Skeletal muscle tissue (tissue), 4 donors: ENCODE data around the gene GALNS. TPM values are rescaled to one million over a fixed set of nuclear protein-coding genes. Genes with fewer than 3 reads are reported as not detected.

Experiments
- H3K27ac ChIP-seq: one replicate; pipeline ENCODE4 v1.7.0; 2013; ENCODE audit warnings: mild to moderate bottlenecking, low read depth, low read length, inconsistent platforms
- H3K27me3 ChIP-seq, 3 donors: one replicate each; pipeline ENCODE4 v1.7.0; 2013; ENCODE audit warnings: low read length in 3 of 3; ENCODE audit not compliant: control insufficient read depth in 3 of 3, insufficient read depth in 3 of 3
- H3K36me3 ChIP-seq, 3 donors: one replicate each; pipeline ENCODE4 v1.7.0; 2013; ENCODE audit warnings: low read length in 3 of 3; ENCODE audit not compliant: control insufficient read depth in 3 of 3, insufficient read depth in 3 of 3
- H3K4me1 ChIP-seq, 3 donors: one replicate each; pipeline ENCODE4 v1.7.0; 2013; ENCODE audit warnings: low read length in 3 of 3, mild to moderate bottlenecking in 3 of 3; ENCODE audit not compliant: control insufficient read depth in 3 of 3, insufficient read depth in 3 of 3
- H3K4me3 ChIP-seq, 3 donors: one replicate each; pipeline ENCODE4 v1.7.0; 2013; ENCODE audit warnings: low read length in 3 of 3
- H3K9ac ChIP-seq, 3 donors: one replicate each; pipeline ENCODE4 v1.7.0; 2013; ENCODE audit warnings: low read length in 3 of 3, mild to moderate bottlenecking in 3 of 3, moderate library complexity in 2 of 3, low read depth in 1 of 3
- H3K9me3 ChIP-seq, 3 donors: one replicate each; pipeline ENCODE4 v1.7.0; 2013; ENCODE audit warnings: low read length in 3 of 3; ENCODE audit not compliant: control insufficient read depth in 3 of 3
- total RNA-seq: library from RNA; depleted of rRNA; stranded (reverse); fragments of >200 nt; gene quantifications from one replicate; pipeline ENCODE4 v1.2.3, GENCODE V29; 2014
- donor health status: Osteomylitis.

The GALNS gene
- total RNA-seq, 1 donor from 2014 or later, result 9.9 TPM

DNA sequence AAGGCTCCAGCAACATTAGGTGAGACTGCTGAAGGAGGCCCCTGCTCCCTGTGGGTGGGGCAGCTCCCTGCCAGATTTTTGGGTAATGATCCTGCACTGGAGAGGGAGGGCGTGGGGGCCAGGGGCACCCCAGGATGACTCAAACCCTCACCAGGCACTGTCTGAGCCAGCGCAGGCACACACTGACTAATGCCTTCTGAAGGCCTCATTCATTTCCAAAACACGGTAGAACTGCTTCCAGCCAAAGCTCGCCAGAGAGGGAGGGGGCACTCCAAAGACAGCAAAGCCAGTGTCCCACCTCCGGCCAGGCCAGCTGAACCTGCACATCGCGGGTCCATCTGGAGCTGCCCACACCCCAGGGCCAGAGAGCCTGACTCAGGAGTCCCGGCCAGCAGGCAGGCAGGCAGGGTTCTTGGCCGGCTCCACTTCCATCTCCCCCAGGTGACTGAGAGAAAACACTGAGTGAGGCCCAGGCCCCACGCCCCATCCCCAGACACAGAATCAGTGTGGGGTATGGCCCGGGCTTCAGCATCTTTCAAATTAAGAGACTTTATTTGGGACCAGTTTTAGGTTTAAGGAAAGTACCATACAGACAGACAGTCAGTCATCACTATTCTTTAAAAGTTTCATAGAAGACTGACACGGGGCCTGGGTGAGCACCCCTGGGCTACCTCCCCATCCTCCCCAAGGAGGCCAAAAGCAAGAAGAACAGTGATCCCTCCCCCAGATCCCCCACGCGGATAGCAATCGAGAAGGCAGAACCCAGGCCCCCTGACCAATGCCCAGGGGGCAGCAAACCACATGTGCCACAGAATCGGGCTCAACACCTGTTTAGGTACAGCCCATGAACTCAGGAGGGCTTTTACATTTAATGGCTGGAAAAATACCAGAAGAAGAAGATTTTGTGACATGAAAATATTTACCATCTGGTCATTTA, 74.0 kb downstream of the GALNS start:
- Histone ChIP-seq H3K9me3 (no peaks in the 10 kb centered on the region), H3K27me3 (peaks cover under 1 to 24% (median 8%) of the 10 kb centered on the region in 3 donors), H3K9ac (peak overlapping the region in 2 of 3 donors; percentile 4 to 25), H3K27ac (no peak overlapping the region), H3K4me3 (peak overlapping the region in 1 of 3 donors; percentile 30), H3K4me1 (peaks cover 20 to 44% (median 24%) of the 10 kb centered on the region in 3 donors), H3K36me3 (no peaks in the 10 kb centered on the region)

DNA sequence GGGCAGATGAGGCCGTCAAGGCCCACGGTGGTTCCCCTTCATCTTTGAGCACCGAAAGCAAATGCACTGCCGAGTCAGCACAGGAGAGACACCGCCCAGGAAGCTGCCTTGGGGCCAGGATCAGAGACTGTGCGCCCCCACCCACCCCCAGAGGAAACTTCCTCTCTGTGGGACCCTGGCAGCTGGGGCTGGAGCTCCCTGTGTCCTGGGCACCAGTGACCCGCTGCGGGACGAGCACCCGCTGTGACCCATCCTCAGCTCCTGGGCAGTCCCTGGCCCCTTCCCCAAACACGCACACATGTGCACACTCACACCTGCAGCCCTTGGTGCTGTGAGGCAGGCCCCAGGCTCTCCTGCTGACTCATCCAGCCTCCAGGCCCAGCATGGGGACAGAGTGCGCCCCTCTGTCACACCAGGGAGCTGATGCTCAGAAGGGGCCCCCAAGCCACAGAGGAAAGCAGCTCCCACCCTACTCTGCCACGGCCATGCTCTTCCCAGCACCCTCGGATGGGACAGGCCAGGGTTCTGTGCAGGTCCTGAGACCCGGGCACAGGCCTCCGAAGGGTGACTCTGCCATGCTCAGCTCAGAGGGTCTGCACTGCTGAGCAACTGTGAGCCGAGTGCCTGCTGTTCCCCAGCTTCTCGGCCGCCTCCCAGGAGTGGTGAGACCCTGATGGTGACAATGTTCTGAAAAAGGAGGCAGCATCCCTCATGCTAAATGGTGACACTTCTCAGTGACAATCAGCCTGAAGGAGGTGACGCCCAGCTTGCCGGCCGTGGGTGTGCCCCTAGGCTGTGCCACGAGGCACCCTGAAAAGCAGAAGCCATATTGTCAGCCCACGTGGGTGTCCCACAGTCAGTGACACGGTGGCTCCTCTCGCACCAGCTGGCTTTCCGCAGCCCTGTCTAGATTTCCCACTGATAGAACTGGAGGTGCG, 75.3 kb downstream of the GALNS start:
- Histone ChIP-seq H3K9ac (peak overlapping the region in 1 of 3 donors; percentile 3), H3K27ac (no peak overlapping the region), H3K27me3 (peaks cover 3 to 24% (median 8%) of the 10 kb centered on the region in 3 donors), H3K4me1 (peaks cover 20 to 44% (median 24%) of the 10 kb centered on the region in 3 donors), H3K9me3 (no peaks in the 10 kb centered on the region), H3K4me3 (no peak overlapping the region), H3K36me3 (no peaks in the 10 kb centered on the region)

DNA sequence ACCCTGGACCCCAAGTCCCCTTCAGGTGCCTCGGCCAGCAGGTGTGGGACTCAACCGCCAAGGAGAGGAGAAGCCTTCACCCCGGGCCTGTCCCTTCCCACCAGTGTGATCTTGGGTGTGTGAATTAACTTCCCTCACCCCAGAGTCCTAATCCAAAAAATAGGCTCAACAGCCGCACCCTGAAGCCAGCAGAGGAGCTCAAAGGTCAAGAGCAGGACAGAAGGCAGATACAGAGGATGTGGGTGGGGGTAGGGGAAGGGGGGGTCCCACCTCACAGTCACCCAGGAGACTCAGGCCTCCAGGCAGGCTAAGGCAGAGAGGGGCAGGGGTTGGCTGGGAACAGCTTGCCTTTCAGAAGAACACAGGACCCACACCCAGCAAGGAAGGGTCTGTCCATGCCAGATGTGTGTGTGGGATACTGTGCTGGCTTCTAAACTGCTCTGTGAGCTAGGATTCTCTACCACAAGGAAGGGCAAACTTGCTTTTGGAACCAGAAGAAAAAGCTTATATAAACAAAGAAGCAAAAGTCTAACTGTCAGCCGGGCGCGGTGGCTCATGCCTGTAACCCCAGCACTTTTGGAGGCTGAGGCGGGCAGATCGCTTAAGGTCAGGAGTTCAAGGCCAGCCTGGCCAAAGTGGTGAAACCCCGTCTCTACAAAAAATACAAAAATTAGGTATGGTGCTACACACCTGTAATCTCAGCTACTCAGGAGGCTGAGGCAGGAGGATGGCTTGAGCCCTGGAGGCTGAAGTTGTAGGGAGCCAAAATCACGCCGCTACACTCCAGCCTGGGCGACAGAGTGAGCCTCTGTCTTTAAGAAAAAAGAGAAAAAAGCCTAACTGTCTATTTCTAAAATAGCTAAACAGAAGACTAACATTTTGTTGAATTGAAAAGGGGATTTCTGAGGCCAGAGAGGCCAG, 76.3 kb downstream of the GALNS start:
- Histone ChIP-seq H3K4me3 (no peak overlapping the region), H3K9ac (no peak overlapping the region)

DNA sequence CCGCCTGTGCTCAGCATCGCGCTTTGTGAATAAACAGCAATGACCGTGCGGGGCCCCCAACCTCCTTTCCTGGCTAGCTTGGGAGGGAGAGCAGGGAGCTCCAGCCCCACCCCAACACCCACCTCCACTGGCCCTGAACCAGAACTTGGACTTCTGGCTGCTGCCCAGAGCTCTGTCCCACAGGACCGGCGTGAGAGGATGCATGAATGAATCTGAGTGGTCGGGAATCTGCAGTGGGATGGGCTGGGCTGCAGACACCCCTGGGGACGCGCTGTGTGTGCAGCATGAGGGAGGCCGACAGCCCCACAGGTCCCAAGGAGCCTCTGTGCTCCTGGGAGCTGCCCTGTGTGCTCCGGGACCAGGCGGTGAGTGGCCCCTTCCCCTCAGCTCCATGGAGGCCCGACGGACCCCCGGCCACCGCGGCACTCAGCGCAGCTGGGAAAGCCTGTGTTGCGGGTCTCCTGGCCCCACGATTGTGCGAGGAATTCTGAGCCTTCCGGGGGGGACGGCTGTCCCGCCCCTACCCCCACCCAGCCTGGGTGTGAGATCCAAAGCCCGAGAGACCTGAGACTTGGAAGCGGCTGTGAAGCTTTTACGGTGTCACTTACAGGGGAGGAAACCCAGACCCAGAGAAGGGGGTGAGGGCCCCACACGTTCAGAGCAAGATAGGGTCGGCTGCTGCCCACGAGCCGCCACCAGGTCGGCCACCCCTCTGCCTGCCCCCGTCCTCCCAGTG, 77.2 kb downstream of the GALNS start:
- Histone ChIP-seq H3K27ac (no peak overlapping the region), H3K9ac (no peak overlapping the region), H3K36me3 (no peaks in the 10 kb centered on the region), H3K4me1 (peaks cover 16 to 45% (median 25%) of the 10 kb centered on the region in 3 donors), H3K4me3 (no peak overlapping the region), H3K9me3 (no peaks in the 10 kb centered on the region), H3K27me3 (peaks cover 3 to 20% (median 8%) of the 10 kb centered on the region in 3 donors)

More for the DNA sequence above, 76.3 kb downstream of the GALNS start:
- H3K27ac ChIP-seq, result no peak overlapping the region
- H3K4me1 ChIP-seq, result peaks cover 16 to 44% (median 24%) of the 10 kb centered on the region in 3 donors
- no peaks in the 10 kb centered on the region for H3K9me3 ChIP-seq
- no peaks in the 10 kb centered on the region for H3K36me3 ChIP-seq
- peaks cover 3 to 20% (median 4%) of the 10 kb centered on the region in 3 donors for H3K27me3 ChIP-seq

DNA sequence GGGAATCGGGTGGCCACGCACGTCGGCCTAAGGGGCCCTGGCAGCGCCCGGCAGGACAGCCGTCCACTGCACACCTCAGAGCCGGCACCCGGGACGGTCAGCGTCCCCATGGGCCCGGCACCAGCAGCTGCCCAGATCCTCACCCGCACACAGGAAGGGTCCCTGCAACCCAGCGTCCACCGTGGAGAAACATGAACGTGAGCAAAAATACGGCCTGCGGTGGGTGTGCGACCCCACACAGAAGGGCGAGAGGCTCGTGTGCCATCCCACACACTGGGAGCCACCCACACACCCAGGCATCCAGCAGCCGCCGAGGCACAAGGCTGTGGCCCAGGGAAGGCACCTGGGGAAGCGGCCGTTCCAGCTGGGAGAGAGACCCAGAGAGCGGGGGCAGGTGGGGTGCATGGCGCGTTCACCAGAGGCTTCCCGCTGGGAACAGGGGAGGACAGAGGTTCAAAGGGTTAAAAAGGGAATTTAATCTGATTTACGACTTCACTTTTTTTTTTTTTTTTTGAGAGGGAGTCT, 78.1 kb downstream of the GALNS start:
- no peaks in the 10 kb centered on the region for H3K36me3 ChIP-seq

DNA sequence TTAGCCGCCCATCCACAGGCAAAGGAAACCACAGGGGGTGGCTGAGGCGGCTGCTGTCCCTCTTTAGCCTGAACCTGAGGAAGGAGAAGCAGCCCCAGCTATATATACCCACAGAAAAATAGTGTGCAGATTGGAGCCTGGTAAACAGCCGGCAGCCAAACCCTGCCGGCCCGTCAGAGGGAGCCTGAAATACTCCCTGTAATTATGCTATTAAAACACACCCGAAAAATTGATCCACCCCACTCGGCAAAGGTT, 78.5 kb downstream of the GALNS start:
- Histone ChIP-seq H3K27me3 (peaks cover 3 to 18% (median 10%) of the 10 kb centered on the region in 3 donors), H3K4me1 (peaks cover 19 to 49% (median 31%) of the 10 kb centered on the region in 3 donors), H3K27ac (no peak overlapping the region), H3K4me3 (no peak overlapping the region), H3K9ac (no peak overlapping the region), H3K36me3 (no peaks in the 10 kb centered on the region), H3K9me3 (no peaks in the 10 kb centered on the region)

More for the DNA sequence above, 78.1 kb downstream of the GALNS start:
- Histone ChIP-seq H3K27ac (no peak overlapping the region), H3K9me3 (no peaks in the 10 kb centered on the region), H3K4me3 (no peak overlapping the region), H3K4me1 (peaks cover 19 to 49% (median 28%) of the 10 kb centered on the region in 3 donors), H3K9ac (no peak overlapping the region), H3K27me3 (peaks cover 3 to 19% (median 10%) of the 10 kb centered on the region in 3 donors)

DNA sequence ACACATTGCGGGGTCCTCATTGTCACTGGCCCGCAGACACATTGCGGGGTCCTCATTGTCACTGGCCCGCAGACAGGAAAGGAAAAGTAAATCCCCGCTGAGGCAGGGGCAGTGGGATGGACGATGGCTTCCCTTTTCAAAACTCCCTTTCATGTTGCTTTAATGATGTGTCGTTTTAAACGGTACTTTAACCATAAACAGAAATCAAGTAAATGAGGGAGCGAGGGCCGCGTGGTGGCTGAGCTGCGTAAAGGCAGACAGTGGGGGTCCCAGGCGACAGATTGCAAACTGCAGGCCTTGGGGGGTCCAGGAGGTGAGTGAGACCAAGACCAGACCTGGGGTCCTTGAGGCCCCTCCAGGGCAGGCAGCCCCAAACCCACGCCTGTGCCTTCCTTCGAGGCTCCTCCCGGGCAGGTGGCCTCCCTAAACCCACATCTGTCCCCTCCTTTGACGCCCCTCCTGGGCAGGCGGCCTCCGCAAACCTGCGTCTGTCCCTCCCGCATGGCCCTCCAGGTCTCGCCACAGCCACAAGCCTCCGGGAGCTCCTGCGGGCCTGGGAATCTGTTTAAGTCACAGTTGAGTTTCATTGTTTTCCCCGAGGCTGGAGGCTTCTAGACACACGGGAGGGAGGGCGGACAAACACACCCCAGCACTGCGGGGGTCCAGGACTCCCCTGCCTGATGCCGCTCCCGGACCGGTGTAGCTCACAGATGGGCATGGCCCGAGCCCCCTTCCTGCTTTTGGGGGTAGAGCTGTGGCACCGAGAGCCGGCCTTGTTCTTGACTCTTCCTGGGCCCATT, 79.1 kb downstream of the GALNS start:
- H3K27me3 ChIP-seq, result peaks cover 3 to 16% (median 10%) of the 10 kb centered on the region in 3 donors
- no peak overlapping the region for H3K27ac ChIP-seq
- no peak overlapping the region for H3K4me3 ChIP-seq
- H3K9me3 ChIP-seq, result no peaks in the 10 kb centered on the region
- H3K4me1 ChIP-seq, result peaks cover 23 to 51% (median 34%) of the 10 kb centered on the region in 3 donors
- H3K36me3 ChIP-seq, result no peaks in the 10 kb centered on the region
- no peak overlapping the region for H3K9ac ChIP-seq

DNA sequence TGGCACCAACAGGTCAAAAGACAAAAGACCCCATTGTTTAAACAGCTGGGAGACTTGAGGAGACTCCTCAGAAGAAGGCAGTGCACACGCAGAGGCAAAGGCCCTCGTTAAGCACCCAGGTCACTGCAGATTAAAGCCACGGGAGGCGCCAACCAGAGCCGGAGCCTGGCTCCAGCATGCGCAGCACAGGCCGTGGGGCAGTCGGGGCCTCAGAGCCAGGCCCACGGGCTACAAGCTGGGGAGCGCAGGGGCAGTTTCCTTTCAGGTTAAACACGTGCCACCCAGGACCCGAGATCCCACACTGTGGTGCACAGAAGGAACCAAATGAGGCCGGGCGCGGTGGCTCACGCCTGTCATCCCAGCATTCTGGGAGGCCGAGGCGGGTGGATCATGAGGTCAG, 80.9 kb downstream of the GALNS start:
- H3K9ac ChIP-seq, result no peak overlapping the region
- H3K27ac ChIP-seq, result no peak overlapping the region
- no peaks in the 10 kb centered on the region for H3K36me3 ChIP-seq
- H3K4me1 ChIP-seq, result peaks cover 36 to 41% (median 40%) of the 10 kb centered on the region in 3 donors
- no peaks in the 10 kb centered on the region for H3K9me3 ChIP-seq
- H3K4me3 ChIP-seq, result no peak overlapping the region
- peaks cover 3 to 14% (median 10%) of the 10 kb centered on the region in 3 donors for H3K27me3 ChIP-seq
